VCaP (cell line): ENCODE data around the gene ABHD17C.

Experiments
- H3K27ac ChIP-seq: fragments of 450-650 bp; 2 replicates; pipeline ENCODE4 v1.5.1; 2017
- CTCF ChIP-seq: fragments of 450-650 bp; conservative IDR thresholded peaks from 2 replicates; pipeline ENCODE4 v1.5.1; 2017; ENCODE audit warnings: mild to moderate bottlenecking, moderate library complexity

Gene ABHD17C

GRCh38 chr15:80699981-80700380, 4.9 kb downstream of the ABHD17C start:
- no peak for TF ChIP-seq CTCF
- no peak overlapping the region for H3K27ac ChIP-seq

GRCh38 chr15:80701676-80702311, 6.7 kb downstream of the ABHD17C start:
- TF ChIP-seq CTCF = no peak
- peak overlapping the region; percentile 62 for H3K27ac ChIP-seq

- peak overlapping the region; percentile 62; the same call in 1 of the 2 replicates for H3K27ac ChIP-seq
- TF ChIP-seq CTCF = no peak
Measured at GRCh38 chr15:80703081-80703480, 8.0 kb downstream of the ABHD17C start.

- peak overlapping the region; percentile 70 for H3K27ac ChIP-seq
- TF ChIP-seq CTCF = no peak
Measured at GRCh38 chr15:80703965-80704364, 8.9 kb downstream of the ABHD17C start.

GRCh38 chr15:80706161-80706560, 11.1 kb downstream of the ABHD17C start:
- peak overlapping the region; percentile 70 for H3K27ac ChIP-seq

GRCh38 chr15:80709542-80709941, 14.4 kb downstream of the ABHD17C start:
- TF ChIP-seq CTCF = no peak
- H3K27ac ChIP-seq = no peak overlapping the region

More at GRCh38 chr15:80706161-80706560, 11.1 kb downstream of the ABHD17C start:
- no peak for TF ChIP-seq CTCF

- H3K27ac ChIP-seq = no peak overlapping the region
- TF ChIP-seq CTCF = no peak
Measured at GRCh38 chr15:80710635-80711554, 15.8 kb downstream of the ABHD17C start.
